Measurements from ENCODE around the gene MMUT. TPM values are rescaled to one million over a fixed set of nuclear protein-coding genes. Genes with fewer than 3 reads are reported as not detected.

Gene MMUT
- total RNA-seq (2014; rRNA removed; shearing (Covaris generic)): 7.7 and 9.0 TPM in 2 replicates
- 16.7 and 17.2 TPM in 2 replicates for total RNA-seq (2022)
- Bru-seq, nascent RNA: percentile 73 among the genes with signal in this experiment
- percentile 60 among the genes with signal in this experiment for BruChase-seq, experiment 1, labeled RNA remaining after a 6-hour chase
- percentile 63 among the genes with signal in this experiment for BruChase-seq, experiment 2, labeled RNA remaining after a 2-hour chase
- long read RNA-seq, transcript MUT-201 (13 exons, 3,749 nt): major isoform, 54 of 94 reads
- long read RNA-seq, partial matches to known transcripts: 5 of 94 reads
- long read RNA-seq, other reads (novel, unspliced or antisense): 35 of 94 reads

- no TSS peak for BruUV-seq (replicated peaks)
- DNase-seq (ENCODE audit: low spot score): peak; percentile 95
- ChIA-PET CTCF (ENCODE audit: unreplicated experiment) (no interaction called here), POLR2A (interaction anchor here (1.2 kb wide), 1 partner anchor 12 kb away, joined by 4 read pairs; no protein-coding TSS in a partner anchor)
- Histone ChIP-seq H3K79me2 (ENCODE audit: insufficient read depth, low read depth, low read length) (peaks cover 77% of the 10 kb centered on the region), H4K20me1 (ENCODE audit: insufficient read depth, low read length) (no peaks in the 10 kb centered on the region), H3K27ac (ENCODE audit: low read depth, low read length, poor library complexity, severe bottlenecking) (peak within 1 kb of the TSS; percentile 58), H2AFZ (ENCODE audit: low read length) (peak within 1 kb of the TSS; percentile 91), H3K9me2 (ENCODE audit: insufficient read depth, low read length) (no peaks in the 10 kb centered on the region), H3K36me3 (ENCODE audit: insufficient read depth, low read length) (peaks cover 12% of the 10 kb centered on the region; the same call in 1 of the 2 replicates), H3K4me2 (ENCODE audit: low read length) (peak within 1 kb of the TSS; percentile 99), H3K4me3 (ENCODE audit: low read depth, low read length, poor library complexity, severe bottlenecking) (peak within 1 kb of the TSS; percentile 96), H3K4me1 (ENCODE audit: insufficient read depth, low read length, poor library complexity, severe bottlenecking) (peaks cover 40% of the 10 kb centered on the region), H3K9me3 (ENCODE audit: low read length) (no peaks in the 10 kb centered on the region)
- TF ChIP-seq CTCF (conservative IDR thresholded peaks at IDR 0.05; ENCODE audit: low read length): no peak
- TF ChIP-seq EZH2phosphoT487 (IDR thresholded peaks at IDR 0.05; ENCODE audit: borderline replicate concordance, low read depth, low read length): no peak
- intact Hi-C loops (cut with micrococcal nuclease; ENCODE audit: unreplicated experiment): no loop called here
Observed at GRCh38 chr6:49462927-49463611, at the start of gene MMUT, which contains the start of gene CENPQ. MMUT (minus strand) TSS chr6:49463253; CDS start chr6:49459466, 3,787 bp downstream. CENPQ (plus strand) TSS chr6:49463370; CDS start chr6:49470177, 6,807 bp downstream.

- Histone ChIP-seq H3K9me3 (ENCODE audit: low read length) (no peaks in the 10 kb centered on the region), H3K79me2 (ENCODE audit: insufficient read depth, low read depth, low read length) (no peaks in the 10 kb centered on the region), H3K9me2 (ENCODE audit: insufficient read depth, low read length) (no peaks in the 10 kb centered on the region), H4K20me1 (ENCODE audit: insufficient read depth, low read length) (no peaks in the 10 kb centered on the region), H2AFZ (ENCODE audit: low read length) (no peak overlapping the region), H3K4me2 (ENCODE audit: low read length) (no peak overlapping the region), H3K4me3 (ENCODE audit: low read depth, low read length, poor library complexity, severe bottlenecking) (no peak overlapping the region), H3K27ac (ENCODE audit: low read depth, low read length, poor library complexity, severe bottlenecking) (no peak overlapping the region), H3K36me3 (ENCODE audit: insufficient read depth, low read length) (no peaks in the 10 kb centered on the region), H3K4me1 (ENCODE audit: insufficient read depth, low read length, poor library complexity, severe bottlenecking) (no peaks in the 10 kb centered on the region)
- TF ChIP-seq CTCF (conservative IDR thresholded peaks at IDR 0.05; ENCODE audit: low read length) (no peak), EZH2phosphoT487 (IDR thresholded peaks at IDR 0.05; ENCODE audit: borderline replicate concordance, low read depth, low read length) (no peak)
- no TSS peak for BruUV-seq (replicated peaks)
- intact Hi-C loops (cut with micrococcal nuclease; ENCODE audit: unreplicated experiment): no loop called here
- ChIA-PET POLR2A (no interaction called here), CTCF (ENCODE audit: unreplicated experiment) (no interaction called here)
- no peak for DNase-seq (ENCODE audit: low spot score)
Observed at GRCh38 chr6:49509342-49509741, 46.3 kb upstream of the MMUT start.
